ENCODE results near the gene CERK.
"Not testable (repeated sequence)": the region's sequence is repeated elsewhere in the genome, so short reads cannot be mapped to it uniquely, and the experiment has no call there.

The CERK gene

GRCh38 chr22:46737976-46738646 lies at the start of gene CERK:
Gene CERK, minus strand, starts transcription at chr22:46738252. Its CDS starts 104 bp downstream, at chr22:46738148.
- DNase-seq (ENCODE audit: low read depth in 2 of 2) = peak in 1 of 2 donors; percentile 72

DNA sequence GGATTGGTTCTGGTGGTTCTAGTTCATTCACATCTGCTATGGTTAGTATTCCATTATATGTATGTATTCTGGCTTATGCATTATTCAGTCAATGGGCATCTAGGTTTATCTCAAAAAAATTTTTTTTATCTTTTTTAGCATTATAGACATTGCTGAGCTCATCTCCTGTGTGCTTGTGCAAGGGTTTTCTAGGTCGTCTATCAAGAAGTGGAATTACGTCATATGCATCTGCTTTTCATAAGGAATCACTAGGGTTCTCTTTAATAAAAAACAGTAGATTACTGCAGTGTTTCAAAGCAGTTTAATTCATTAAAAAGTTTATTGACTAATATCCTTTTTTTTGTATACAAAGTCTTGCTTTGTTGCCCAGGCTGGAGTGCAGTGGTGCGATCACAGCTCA lies 45.7 kb upstream of the CERK start:
- no peak for DNase-seq (ENCODE audit: low read depth in 2 of 2)

DNA sequence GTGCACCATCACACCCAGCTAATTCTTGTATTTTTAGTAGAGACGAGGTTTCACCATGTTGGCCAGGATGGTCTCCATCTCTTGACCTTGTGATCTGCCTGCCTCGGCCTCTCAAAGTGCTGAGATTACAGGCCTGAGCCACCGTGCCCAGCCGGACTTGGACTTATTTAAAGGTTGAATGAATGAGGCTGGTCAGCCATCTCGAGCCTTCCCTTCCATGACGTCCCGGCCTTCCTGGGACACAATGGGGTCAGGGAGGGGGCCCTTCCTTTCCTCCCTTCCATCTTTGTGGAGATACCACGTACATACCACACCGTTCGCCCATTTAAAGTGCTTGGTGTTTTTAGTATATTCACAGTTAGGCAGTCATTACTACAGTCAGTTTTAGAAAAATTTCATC lies 44.1 kb upstream of the CERK start:
- DNase-seq (ENCODE audit: low read depth in 2 of 2) = not testable (repeated sequence)

DNA sequence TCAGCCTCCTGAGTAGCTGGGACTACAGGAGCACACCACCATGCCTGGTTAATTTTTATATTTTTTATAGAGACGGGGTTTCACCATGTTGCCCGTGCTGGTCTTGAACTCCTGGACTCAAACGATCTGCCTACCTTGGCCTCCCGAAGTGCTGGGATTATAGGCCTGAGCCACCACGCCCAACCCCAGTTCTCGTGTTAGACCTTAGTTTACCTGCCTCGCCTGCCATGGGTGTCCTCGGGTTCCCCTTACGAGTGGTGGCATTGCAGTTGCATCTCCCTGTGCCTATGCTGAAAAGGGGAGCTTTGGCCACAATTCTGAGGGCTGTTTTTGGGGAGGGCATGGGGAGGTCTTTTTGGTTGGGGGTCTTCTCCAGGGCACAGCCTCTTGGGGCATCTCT lies 43.2 kb upstream of the CERK start:
- no peak for DNase-seq (ENCODE audit: low read depth in 2 of 2)

- no peak for DNase-seq (ENCODE audit: low read depth in 2 of 2)
Measured at GRCh38 chr22:46780453-46780852, 42.4 kb upstream of the CERK start.

DNA sequence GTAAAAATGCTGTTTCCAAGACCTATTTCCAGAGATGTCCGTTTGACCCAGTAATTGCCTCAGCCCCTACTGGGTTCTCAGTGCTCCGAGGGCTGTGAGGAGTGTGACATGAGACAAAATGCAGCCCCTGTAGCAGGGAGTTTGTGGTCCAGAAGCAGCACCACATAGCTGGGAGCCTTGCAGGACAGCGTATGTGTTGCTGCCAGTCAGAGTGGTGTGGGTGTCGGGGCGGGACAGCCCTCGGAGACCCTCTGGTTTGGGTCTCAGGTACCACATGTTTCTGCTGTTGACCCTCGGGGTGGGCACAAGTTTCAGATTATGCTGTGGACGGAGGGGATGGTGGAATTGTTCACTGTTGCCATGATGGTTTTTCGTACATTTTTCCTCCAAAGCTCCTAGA lies 41.6 kb upstream of the CERK start:
- DNase-seq (ENCODE audit: low read depth in 2 of 2) = no peak

GRCh38 chr22:46779023-46779422 lies 41.0 kb upstream of the CERK start:
- DNase-seq (ENCODE audit: low read depth in 2 of 2) = no peak

GRCh38 chr22:46777609-46777970 lies 39.5 kb upstream of the CERK start:
- peak in 1 of 2 donors; percentile 25 for DNase-seq (ENCODE audit: low read depth in 2 of 2)

DNA sequence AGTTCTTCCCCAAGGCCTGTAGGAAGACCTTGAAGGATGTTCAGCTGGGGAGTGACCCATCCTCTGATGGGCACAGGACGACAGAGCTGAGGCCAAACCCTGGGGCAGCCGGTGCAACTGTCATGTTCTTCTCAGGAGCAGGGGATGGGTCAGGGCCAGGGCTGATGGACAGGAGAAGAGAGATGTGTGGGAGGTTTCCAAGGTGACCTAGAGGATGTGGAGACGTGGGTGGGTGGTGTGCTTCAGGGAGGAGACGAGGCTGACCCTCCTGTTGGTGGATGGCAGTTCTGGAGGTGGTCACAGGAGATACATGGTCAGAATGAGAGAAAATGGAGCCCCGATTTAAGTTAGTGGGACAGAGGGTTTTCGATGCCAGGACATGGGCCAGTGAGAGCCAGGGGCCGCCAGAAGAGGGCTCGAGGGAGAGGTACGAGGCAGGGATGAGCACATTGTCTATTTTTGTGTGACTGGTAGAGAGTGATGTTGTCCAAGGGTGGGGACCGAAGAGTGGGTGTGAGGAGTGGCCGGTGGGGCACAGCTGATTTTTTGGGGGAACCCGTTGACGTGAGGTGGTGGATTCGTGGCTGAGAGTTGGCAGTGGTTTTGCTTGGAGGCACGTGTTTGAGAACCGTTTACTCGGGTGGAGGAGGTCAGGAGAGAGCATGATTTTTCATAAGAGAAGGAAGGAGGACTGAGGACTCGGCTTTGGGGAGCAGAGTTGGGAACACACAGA lies 39.0 kb upstream of the CERK start:
- DNase-seq (ENCODE audit: low read depth in 2 of 2) = no peak

DNA sequence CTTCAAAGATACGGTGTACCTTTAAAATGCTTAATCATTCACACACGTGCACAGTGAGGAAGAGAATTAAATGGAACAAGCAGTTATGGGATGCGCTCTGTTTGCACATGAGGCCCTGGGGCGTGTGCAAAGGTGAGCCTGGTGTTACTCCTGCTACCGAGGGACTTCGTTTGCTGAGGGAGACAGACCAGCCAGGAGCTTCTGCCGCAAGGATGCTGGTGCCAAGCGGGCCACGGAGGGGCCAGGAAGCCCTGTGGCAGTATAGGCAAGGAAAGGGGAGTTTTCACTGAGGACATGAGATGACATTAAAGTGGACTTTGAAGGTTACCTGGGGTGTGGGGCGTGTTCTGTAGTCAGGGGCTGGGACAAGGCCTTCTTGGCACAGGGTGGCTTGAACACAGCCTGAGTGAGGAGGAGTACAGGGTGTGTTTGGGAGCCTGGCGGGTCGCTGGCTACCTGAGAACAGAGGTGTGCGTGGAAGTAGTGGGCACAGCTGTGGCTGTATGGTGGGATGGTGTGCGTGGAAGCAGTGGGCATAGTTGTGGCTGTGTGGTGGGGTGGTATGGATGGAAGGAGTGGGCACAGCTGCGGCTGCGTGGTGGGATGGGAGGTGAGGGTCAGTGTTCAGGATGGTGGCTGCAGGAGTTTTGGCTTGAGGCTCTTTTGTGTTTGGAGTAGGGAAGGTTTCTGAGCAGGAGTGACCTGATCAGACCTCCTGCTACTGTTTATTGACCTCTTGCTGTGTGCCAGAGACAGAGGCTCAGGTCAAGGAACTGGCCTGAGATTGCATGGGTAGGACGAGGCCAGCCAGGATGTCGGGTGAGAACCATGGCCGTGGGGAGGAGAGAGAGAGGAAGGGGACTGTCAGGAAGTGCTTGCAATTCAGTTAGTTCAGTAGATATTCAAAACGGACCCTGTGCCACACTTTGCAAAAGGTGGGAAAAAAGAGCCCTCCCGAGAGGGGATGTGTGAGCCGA lies 38.1 kb upstream of the CERK start:
- DNase-seq (ENCODE audit: low read depth in 2 of 2) = no peak

- DNase-seq (ENCODE audit: low read depth in 2 of 2) = no peak
Measured at GRCh38 chr22:46774980-46775849, 37.2 kb upstream of the CERK start.

DNA sequence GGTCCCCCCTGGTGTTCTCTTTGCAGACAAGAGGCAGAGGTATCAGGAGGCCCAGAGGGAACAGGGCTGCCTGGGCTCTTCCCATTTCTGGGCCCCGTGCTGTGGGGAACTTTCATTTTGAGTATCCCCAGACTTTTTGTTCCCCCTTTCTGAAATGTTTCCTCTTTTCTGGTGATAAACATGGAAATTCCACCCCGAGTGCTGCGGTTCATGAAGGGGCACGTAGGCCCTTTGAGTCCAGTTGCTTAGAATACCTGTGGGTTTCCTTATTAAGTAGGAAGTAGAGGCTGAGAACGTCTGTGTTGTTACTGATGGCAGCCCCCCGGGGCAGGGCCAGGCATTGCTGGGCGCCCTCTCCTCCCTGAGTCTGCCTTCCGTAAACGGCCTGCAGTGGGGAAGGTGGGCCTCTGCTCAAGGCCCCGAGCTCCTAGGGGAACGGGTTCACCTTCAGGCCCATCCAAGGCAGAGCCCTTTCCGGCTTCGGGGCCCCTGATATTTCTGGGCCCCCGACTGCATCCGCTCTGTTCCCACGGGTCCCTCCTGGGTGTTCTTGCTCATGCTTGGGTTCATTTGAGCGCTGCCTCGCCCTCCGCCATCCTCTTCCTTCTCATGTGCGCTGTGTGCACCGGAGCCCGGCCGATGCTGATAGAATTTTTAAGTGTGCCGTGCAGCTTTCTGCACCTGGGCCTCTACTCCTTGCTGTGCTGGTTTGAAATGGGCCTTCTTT lies 36.4 kb upstream of the CERK start:
- no peak for DNase-seq (ENCODE audit: low read depth in 2 of 2)

DNA sequence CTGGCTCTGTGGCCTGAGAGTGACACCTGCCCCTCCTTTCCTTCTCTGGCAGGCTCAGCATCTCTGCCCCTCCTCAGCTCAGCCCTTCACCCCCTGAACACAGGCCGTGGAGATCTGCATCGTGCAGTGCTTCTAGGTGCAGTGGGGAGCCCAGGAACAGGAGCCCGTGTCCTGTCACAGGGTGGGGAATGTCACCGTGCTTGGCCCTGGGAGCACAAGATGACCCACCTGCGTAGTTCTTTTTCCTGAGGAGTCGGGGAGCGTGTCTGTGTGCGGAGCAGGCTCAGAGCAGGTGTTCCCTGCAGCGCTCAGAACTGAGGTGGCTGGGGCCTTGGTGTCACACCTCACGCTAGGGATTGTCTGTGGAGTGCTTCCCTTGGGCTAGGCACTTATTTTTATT lies 35.0 kb upstream of the CERK start:
- no peak for DNase-seq (ENCODE audit: low read depth in 2 of 2)

DNA sequence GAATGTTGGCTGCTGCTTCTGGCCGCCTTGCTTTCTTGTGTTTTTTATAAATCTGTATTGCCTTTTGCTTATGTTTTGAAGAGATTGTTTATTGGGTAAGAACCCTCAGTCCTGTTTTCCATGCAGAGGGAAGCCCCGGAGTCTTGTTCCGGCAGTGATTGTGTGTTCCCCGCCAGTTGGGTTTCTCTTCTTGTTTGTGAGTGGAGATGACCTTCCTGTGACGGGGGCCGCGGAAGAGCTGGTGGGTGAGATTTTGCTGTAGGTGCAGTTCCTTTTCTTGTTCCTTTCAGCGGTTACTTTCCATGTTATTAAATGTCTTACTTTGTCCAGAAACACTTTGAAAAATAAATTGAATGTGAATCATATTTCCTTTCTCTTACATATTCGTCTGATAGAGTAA lies 32.7 kb upstream of the CERK start:
- no peak for DNase-seq (ENCODE audit: low read depth in 2 of 2)

DNA sequence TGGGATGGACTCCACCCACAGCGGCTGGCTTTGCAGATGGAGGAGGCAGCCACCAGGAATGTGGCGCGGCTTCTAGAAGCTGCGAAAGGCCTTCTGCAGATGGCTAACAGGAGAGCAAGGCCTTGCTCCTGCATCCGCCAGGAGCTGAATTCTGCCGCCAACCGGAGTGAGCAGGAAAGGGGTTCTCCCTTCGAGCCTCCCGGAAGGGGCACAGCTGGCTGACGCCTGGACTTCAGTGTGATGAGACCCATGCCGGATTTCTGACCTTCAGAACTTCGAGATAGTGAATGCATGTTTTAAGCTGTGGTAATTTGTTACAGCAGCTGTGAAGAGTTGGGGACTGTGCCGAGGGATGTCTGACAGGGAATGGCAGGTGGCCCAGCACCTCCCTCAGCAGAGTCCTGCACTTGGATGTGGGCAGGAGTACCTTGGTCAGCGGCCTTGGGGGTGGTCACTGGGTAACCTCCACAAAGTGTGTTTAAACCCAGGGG lies 32.1 kb upstream of the CERK start:
- no peak for DNase-seq (ENCODE audit: low read depth in 2 of 2)

DNA sequence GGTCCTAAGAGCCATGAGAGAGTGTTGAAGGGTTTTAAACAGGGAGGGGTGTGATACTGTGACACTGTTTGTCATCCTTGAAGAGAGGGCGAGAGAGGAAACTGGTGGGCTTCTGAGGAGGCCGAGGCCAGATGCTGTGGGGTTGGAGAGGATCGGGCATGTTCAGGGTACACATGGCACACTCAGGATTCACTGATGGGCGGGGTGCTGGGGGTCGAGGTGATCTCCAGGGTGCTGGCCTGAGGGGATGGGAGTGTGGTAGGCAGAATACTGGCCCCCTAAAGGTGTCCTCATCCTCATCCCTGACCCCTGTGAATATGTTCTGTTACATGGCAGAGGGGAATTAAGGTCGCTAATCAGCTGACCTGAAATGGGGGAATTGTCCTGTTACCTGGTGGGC lies 31.7 kb upstream of the CERK start:
- DNase-seq (ENCODE audit: low read depth in 2 of 2) = no peak

DNA sequence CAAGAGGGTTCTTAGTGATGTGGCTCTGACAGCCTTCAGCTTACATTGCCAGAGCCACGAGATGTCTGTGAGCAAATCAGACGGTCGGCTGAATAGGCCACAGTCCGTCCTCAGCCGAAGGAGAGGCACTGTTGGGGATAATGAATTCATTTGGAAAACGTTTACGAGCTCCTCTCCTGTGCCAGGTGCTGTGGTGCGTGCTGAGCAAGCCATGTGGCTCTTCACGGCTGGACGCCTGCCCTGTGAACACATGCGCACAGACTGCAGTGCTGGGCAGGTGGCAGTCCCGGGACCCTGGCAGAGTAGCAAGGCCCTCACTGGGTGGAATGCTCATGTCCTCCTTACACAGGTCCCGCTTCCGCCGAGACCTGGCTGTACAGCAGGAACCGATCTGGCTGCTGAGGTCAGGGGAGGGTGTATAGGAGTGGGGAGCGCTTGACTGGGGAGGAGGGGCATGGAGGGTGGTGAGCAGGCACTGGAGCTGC lies 31.2 kb upstream of the CERK start:
- no peak for DNase-seq (ENCODE audit: low read depth in 2 of 2)

- DNase-seq (ENCODE audit: low read depth in 2 of 2) = no peak
Measured at GRCh38 chr22:46767249-46767985, 29.4 kb upstream of the CERK start.

- DNase-seq (ENCODE audit: low read depth in 2 of 2) = no peak
Measured at GRCh38 chr22:46766611-46767010, 28.6 kb upstream of the CERK start.
